HG03108 (cell line): ENCODE results near the gene SEC14L1.

Experiments
- ATAC-seq: cut with Tn5 transposase; IDR thresholded peaks from one replicate; pipeline ENCODE4 v1.9.1; 2021; ENCODE audit warnings: moderate library complexity; ENCODE audit not compliant: unreplicated experiment

SEC14L1 gene

DNA sequence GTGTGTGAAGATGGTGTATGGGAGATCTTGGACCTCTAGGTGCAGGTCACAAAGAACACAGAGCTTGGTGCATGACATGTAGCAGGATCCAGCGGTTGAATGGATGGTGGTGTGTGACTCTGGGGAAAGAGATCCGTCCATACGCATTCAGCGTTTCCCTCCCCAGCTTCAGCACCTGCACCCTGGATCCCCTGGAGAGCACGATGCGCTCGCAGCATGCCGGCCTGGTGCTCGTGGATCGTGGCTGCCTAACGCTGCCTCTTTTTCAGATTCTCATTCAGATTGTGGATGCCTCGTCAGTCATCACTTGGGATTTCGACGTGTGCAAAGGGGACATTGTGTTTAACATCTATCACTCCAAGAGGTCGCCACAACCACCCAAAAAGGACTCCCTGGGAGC, 70.9 kb downstream of the SEC14L1 start:
- no peak for ATAC-seq

DNA sequence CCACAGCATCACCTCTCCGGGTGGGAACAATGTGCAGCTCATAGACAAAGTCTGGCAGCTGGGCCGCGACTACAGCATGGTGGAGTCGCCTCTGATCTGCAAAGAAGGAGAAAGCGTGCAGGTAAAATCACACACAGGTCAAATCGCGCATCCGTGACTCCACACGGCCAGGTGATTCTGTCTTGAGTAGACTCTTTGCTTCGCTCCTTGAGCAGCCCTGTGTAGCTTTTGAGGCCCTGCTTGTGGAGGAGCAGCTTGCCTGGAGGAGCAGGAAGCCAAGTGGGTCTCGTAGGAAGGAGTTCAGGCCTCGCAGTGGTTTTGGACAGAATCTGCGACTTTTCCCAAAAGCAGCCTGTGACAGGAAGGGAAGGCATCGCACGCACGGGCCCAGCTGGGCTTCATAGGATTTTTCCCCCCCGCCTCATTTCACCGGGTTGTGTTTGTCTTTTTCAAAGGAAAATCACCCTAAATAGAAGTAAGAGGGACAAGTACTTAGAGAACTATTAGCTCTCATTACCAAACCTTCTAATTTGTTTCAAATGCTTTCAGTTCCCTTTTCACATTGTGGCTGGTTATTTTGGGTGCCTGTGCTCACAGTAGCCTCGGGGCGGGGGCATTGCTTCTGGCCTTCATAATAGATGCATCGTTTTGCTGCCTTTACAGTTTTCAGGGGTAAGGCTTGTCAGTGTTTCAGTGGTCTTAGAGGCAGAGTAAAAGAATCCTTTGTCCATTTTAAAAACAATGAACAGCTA, 71.5 kb downstream of the SEC14L1 start:
- peak; percentile 74 for ATAC-seq

DNA sequence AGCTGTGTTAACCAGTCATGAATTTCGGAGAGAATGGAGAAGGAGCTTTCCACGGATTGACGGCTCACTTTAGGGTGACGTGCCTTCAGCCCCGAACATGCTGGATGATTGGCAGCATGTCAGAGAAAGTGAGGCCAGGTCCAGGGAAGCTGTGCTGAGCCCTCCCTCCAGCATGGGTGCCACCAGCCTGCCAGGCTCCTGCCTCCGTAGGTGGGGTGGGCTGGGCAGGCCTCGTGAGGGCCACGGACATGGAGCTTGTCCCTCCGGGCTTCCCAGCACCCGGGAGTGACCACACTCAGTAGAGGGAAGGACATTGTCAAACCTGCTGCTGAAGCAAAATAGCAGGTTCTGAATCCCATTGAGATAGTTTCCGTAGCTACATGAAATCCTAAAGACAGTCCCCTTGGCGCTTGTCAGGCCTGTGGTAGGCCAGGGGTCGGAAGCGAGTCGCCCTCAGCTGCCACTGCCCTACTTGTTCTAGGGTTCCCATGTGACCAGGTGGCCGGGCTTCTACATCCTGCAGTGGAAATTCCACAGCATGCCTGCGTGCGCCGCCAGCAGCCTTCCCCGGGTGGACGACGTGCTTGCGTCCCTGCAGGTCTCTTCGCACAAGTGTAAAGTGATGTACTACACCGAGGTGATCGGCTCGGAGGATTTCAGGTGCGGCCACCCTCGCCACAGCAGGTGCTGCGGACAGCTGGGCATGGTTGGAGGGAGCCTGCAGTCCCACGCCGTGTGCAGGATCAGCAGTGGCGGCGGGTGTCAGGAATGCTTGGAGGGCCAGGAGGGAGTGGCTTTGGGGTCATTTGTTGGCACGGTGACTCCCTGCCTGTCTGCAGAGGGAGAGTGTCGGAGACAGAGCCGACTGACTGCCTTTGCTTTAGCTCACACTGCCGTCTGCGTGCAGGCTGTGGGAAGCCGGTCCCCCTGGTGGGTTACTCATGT, 72.3 kb downstream of the SEC14L1 start:
- peak; percentile 3 for ATAC-seq

- ATAC-seq = no peak
Measured at GRCh38 chr17:77213778-77214132, 73.0 kb downstream of the SEC14L1 start.

- no peak for ATAC-seq
Measured at GRCh38 chr17:77214328-77214727, 73.6 kb downstream of the SEC14L1 start.

GRCh38 chr17:77214743-77215142, 74.0 kb downstream of the SEC14L1 start:
- no peak for ATAC-seq

DNA sequence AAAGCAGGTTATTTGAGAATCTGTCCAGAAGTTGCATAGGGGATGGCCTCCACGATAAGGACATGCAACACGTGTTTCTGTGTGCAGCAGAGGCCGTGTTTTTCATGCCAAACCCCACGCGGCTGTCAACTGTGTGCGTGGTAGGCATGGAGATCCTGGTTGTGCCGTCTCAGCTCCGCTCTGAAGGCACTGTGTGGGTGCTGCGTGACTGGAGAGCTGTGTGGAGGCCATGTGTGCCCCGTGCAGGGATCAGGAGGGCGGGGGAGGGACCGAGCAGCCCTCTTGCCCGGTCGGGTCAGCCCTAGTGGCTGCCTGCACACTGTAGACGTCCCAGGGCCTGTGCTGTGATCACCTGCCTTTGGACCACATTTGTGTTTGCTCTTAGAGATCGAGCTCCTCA, 74.5 kb downstream of the SEC14L1 start:
- no peak for ATAC-seq

GRCh38 chr17:77216486-77216885, 75.7 kb downstream of the SEC14L1 start:
- ATAC-seq = no peak

- ATAC-seq = no peak
Measured at GRCh38 chr17:77217123-77217522, 76.4 kb downstream of the SEC14L1 start.

- ATAC-seq = no peak
Measured at GRCh38 chr17:77217566-77217965, 76.8 kb downstream of the SEC14L1 start.

DNA sequence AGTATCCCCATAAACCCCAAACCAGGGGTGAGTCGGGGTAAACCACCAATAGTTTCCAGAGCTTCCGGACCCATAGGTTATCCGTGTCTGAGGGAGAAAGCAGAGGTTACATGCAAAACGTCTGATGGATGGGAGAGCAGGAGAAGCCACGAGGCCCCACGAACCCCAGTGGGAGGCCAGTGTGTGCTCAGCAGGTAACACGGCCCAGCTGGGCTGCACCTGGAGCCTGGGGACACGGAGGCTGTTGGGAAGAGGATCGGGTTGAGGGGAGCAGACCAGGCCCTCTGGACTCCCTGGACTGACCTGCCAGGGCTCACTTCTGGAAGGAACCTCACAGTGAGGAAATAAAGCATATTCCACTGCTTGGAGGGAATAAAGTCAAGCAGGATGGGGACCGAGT, 78.1 kb downstream of the SEC14L1 start:
- ATAC-seq = no peak

- no peak for ATAC-seq
Measured at GRCh38 chr17:77222356-77222755, 81.6 kb downstream of the SEC14L1 start.

GRCh38 chr17:77223642-77224420, 83.1 kb downstream of the SEC14L1 start:
- no peak for ATAC-seq

DNA sequence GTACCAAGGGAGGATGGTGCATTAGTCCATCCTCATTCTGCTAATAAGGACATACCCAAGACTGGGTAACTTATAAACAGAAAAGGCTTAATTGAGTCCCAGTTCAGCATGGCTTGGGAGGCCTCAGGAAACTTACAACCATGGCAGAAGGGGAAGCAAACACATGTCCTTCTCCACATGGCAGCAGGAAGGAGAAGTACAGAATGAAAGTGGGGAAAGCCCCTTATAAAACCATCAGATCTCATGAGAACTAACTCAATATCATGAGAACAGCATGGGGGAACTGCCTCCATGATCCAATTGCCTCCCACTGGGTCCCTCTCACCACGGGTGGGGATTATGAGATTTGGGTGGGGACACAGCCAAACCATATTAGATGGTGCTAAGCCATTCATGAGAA, 84.5 kb downstream of the SEC14L1 start:
- no peak for ATAC-seq

DNA sequence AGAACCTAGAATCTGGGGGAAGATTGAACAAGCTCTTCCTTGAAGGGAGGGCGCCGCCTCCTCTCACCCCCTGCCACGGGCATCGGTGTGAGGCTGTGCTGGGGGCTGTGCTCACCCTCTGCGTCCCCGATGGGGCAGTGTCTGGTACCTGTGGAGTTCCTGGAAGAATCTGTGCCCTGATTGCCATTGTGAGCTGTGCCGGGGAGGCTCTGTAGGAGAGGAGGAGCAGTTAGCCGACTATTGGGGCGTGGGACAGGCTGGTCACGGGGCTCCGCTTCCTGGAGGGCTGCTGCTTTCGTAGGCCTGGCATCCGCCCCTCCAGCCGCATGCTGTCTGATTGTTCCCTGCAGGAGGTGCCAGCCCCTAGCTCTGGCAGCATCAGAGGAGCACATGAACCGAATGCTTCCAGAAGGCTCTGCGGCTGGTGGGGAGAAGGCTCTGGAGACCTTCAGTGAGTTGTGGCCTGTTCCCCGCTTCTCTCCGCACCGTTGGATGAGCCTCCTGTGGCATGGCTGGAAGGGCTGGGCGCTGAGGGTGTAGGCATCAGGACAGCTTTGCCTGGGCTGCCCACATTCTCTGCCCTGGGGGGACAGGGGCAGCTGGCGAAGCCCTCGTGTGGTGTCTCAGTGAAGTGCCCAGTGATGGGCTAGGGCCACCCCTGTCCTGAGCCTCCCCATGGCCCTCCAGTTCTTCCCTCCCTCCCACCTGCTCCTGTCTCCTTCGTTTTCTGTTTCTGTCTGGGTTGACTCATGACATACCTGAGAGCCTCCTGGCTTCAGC, 86.9 kb downstream of the SEC14L1 start:
- no peak for ATAC-seq

DNA sequence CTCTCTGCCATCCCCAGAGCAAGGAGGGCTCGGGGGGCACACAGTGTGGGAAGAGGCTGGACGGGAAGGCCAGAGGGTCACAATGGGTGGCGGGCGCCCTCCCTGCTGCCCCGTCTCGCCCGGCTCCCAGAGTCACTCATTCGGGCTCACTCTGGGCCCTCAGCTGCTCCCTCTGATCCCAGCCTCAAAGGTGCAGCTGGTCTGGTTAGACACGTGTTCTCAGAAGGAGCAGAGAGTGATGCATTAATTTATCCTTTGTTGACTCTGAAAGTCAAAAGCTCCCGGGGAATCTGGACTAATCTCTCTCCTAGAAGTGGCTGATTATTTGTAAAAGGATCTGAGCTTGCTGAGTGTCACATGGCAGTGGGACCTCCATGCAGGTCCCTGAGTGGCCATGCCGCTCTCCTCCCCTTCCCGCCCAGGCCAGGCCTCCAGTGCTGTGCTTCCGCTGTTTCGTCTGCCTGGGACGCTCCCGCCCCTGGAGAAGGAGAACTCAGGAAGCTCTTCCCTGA, 87.5 kb downstream of the SEC14L1 start:
- ATAC-seq = no peak

DNA sequence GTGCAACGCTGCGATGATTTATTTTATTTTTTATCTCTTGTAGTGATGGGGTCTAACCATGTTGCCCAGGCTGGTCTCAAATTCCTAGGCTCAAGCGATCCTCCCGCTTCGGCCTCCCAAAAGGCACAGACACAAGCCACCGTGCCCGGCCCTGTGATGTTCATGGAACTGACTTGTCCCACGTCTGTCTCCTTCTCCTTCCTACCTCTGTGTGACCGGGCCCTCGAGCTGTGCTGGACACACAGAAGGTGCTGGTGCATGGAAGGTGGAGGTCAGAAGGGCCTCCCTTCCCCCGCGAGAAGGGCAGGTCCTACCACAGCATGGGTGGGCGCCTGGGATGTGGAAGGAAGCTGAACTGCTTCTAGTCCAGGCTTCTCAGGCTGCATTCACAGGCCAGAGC, 88.0 kb downstream of the SEC14L1 start:
- ATAC-seq = no peak

DNA sequence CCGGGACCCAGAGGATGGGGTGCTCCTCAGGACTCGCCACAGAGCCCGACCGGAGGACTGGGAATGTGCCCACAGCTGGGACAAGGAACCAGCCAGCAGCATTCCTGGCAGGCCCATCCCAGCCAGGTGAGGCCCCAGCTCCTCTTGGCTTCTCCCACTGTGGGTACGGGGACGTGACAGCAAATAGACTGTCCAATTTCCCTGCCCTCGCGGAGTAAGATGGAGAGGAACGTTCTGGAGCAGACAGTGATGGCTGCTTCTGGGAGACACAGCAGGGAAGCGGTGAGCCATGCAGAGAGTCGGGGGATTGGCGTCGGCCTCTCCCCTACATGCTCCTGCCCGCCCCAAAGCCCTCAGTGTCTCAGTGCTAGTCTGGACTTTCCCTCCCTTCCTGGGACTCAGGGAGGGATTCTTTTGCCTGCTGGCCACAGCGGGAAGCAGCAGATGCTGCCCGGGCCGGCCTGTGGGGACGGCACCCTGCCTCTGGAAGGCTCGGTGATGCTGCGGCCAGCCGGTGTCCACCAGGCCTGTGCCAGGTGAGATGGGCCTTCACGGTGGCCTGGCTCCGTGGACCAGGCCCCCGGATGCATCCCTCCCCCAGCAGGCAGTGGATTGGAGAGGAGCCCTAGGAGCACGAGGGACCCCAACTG, 89.1 kb downstream of the SEC14L1 start:
- no peak for ATAC-seq

- ATAC-seq = no peak
Measured at GRCh38 chr17:77230436-77230830, 89.7 kb downstream of the SEC14L1 start.
